ENCODE measurements around the gene SLC25A48. TPM values are rescaled to one million over a fixed set of nuclear protein-coding genes. Genes with fewer than 3 reads are reported as not detected.

Gene SLC25A48, protein sequence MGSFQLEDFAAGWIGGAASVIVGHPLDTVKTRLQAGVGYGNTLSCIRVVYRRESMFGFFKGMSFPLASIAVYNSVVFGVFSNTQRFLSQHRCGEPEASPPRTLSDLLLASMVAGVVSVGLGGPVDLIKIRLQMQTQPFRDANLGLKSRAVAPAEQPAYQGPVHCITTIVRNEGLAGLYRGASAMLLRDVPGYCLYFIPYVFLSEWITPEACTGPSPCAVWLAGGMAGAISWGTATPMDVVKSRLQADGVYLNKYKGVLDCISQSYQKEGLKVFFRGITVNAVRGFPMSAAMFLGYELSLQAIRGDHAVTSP
- total RNA-seq (2022; extraction: Qiagen RNA extraction; ENCODE audit: low read depth) = 0.07 to 0.12 TPM in 2 of 5 replicates, not detected in the others

DNA sequence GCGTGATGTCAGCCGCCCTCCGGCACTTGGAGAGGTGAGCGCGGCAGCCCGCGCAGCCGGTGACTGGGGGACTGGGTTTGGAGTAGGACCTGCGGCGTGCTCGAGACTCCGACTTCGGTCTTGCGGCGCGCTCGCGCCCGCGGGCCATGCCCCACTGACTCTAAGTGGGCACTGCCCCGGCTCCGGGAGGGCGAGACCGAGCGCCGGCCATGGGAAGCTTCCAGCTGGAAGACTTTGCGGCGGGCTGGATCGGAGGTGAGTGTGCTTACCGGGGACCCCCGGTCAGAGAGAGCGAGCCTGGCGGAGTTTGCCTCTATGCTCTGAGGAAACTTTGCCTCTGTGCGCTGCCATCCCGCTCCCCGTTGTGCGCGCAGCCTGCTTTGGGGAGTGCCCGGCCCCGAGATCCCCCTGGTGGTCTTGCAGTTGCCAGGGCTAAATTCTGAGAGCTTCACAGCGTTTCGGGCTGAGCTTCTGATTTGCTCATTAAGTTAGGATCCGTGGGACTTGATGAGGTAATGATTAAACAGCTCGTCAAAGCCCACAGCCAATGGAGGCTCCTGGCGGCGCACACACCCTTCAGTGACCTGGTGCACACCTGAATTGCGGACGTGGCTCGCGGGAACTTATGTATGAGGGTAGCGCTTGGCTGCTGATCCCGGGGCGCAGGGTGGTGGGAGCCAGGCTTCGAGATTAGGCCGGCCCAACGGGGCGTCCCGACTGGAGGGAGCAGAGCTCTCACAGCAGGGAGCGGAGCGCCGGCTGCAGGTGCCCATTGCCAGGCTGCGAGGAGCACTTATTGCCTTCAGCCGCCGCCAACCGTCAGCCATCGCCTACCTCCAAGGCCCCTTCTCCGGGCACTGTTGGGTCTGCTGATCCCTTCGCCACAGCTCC lies at the start of gene SLC25A48:
Gene SLC25A48 (plus strand): TSS at position 25 of the 891 bp plus-strand sequence. CDS start 185 bp downstream, at position 210.

DNA sequence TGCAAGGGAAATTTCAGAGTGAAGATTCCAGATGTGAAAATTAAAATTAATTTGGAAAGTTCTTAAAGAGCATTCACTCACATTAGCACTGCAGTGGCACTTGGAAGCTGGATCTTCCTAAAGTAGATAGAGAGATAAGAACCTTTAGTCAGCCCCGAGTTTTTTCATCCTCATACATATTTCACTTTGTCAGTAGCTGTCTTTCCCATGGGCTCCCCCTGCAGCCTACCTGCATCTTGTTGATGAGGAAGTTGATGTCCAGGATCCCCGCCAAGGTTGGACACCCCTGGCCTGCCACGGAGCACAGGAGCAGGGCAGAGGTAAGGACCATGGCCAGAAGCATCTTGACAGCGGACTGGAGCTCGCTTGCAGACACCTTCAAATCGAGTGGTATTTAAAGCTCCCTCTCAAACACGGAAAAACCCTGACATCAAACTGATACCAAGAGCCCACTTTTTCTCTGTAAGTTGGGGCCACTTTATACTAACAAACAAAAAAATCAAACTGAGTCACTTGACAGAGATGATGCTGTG lies 61.1 kb downstream of the SLC25A48 start, which contains the start of gene IL9:
Gene IL9 (minus strand): TSS at position 368 of the 533 bp plus-strand sequence. CDS start 25 bp downstream, at position 343.

Other genes with a start within 250 kb of the SLC25A48 start
- not detected in 5 replicates for gene IL9, start 61.2 kb downstream of the SLC25A48 start, total RNA-seq (2022; extraction: Qiagen RNA extraction; ENCODE audit: low read depth)
- gene LECT2, start 120.3 kb downstream of the SLC25A48 start, total RNA-seq (2022; extraction: Qiagen RNA extraction; ENCODE audit: low read depth) = not detected in 5 replicates
- gene TGFBI, start 194.3 kb downstream of the SLC25A48 start, total RNA-seq (2022; extraction: Qiagen RNA extraction; ENCODE audit: low read depth) = 1,294 to 1,839 TPM (median 1,618 TPM) in 5 replicates